ENCODE data around the gene NUP93. TPM values are rescaled to one million over a fixed set of nuclear protein-coding genes. Genes with fewer than 3 reads are reported as not detected.

Gene NUP93
- polyA plus RNA-seq, 1 experiment, result 61.2 TPM

GRCh38 chr16:56700195-56700594 is 29.7 kb upstream of the NUP93 start:
- Histone ChIP-seq H3K27me3 (ENCODE audit: control insufficient read depth, insufficient read depth, low read length) (no peaks in the 10 kb centered on the region; the same call in 1 of the 2 replicates), H3K4me3 (ENCODE audit: low read depth, low read length) (no peak overlapping the region), H3K36me3 (ENCODE audit: control insufficient read depth, insufficient read depth, low read length) (no peaks in the 10 kb centered on the region)
- POLR2A ChIA-PET, result no interaction called here
- CTCF ChIA-PET, result interaction anchor here (0.7 to 4.9 kb wide), 6 partner anchors 26 to 367 kb away, joined by 3 to 100 read pairs (median 8); no protein-coding TSS in a partner anchor
- no peak for DNase-seq (ENCODE audit: low read depth)
- TF ChIP-seq, protein P1, sequence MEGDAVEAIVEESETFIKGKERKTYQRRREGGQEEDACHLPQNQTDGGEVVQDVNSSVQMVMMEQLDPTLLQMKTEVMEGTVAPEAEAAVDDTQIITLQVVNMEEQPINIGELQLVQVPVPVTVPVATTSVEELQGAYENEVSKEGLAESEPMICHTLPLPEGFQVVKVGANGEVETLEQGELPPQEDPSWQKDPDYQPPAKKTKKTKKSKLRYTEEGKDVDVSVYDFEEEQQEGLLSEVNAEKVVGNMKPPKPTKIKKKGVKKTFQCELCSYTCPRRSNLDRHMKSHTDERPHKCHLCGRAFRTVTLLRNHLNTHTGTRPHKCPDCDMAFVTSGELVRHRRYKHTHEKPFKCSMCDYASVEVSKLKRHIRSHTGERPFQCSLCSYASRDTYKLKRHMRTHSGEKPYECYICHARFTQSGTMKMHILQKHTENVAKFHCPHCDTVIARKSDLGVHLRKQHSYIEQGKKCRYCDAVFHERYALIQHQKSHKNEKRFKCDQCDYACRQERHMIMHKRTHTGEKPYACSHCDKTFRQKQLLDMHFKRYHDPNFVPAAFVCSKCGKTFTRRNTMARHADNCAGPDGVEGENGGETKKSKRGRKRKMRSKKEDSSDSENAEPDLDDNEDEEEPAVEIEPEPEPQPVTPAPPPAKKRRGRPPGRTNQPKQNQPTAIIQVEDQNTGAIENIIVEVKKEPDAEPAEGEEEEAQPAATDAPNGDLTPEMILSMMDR (IDR thresholded peaks at IDR 0.05; ENCODE audit: insufficient read depth, low read depth, low read length), result no peak

DNA sequence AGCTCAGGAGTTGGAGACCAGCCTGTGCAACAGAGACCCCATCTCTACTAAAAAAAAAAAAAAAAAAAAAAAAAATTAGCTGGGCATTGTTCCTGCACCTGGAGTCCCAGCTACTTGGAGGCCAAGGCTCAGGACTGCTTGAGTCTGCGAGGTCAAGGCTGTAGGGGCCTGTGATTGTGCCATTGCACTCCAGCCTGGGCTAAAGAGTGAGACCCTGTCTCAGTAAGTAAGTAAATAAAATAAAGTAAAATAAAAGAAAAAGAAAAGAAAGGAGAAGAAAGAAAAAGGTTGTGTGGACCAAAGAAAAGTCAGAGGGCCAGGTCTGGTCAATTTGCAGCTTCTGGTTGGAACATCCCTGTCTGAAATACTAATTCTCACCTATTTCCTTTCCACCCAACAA is 29.3 kb upstream of the NUP93 start:
- CTCF ChIA-PET, result interaction anchor here (0.7 to 4.9 kb wide), 15 partner anchors 8 to 367 kb away, joined by 3 to 100 read pairs (median 5); no protein-coding TSS in a partner anchor
- Histone ChIP-seq H3K36me3 (ENCODE audit: control insufficient read depth, insufficient read depth, low read length) (no peaks in the 10 kb centered on the region), H3K4me3 (ENCODE audit: low read depth, low read length) (no peak overlapping the region), H3K27me3 (ENCODE audit: control insufficient read depth, insufficient read depth, low read length) (no peaks in the 10 kb centered on the region; the same call in 1 of the 2 replicates)
- TF ChIP-seq, protein P1 (IDR thresholded peaks at IDR 0.05; ENCODE audit: insufficient read depth, low read depth, low read length), result no peak
- no peak for DNase-seq (ENCODE audit: low read depth)
- POLR2A ChIA-PET, result no interaction called here

- TF ChIP-seq, protein P1 (IDR thresholded peaks at IDR 0.05; ENCODE audit: insufficient read depth, low read depth, low read length), result no peak
- POLR2A ChIA-PET, result interaction anchor here (1.2 kb wide), 1 partner anchor 76 kb away, joined by 4 read pairs; the partner anchor contains the start of gene MT1E
- no peak for DNase-seq (ENCODE audit: low read depth)
- Histone ChIP-seq H3K4me3 (ENCODE audit: low read depth, low read length) (no peak overlapping the region), H3K27me3 (ENCODE audit: control insufficient read depth, insufficient read depth, low read length) (no peaks in the 10 kb centered on the region; the same call in 1 of the 2 replicates), H3K36me3 (ENCODE audit: control insufficient read depth, insufficient read depth, low read length) (no peaks in the 10 kb centered on the region)
- CTCF ChIA-PET, result interaction anchor here (0.7 to 4.9 kb wide), 45 partner anchors 9 to 756 kb away, joined by 3 to 100 read pairs (median 4); partner anchors contain the start of genes MT1E, MT1X and MT2A
Observed at GRCh38 chr16:56701534-56701933, 28.4 kb upstream of the NUP93 start.

GRCh38 chr16:56702836-56703235 is 27.1 kb upstream of the NUP93 start:
- no peak for DNase-seq (ENCODE audit: low read depth)
- TF ChIP-seq, protein P1 (IDR thresholded peaks at IDR 0.05; ENCODE audit: insufficient read depth, low read depth, low read length), result no peak
- Histone ChIP-seq H3K36me3 (ENCODE audit: control insufficient read depth, insufficient read depth, low read length) (no peaks in the 10 kb centered on the region), H3K4me3 (ENCODE audit: low read depth, low read length) (no peak overlapping the region), H3K27me3 (ENCODE audit: control insufficient read depth, insufficient read depth, low read length) (no peaks in the 10 kb centered on the region; the same call in 1 of the 2 replicates)
- CTCF ChIA-PET, result interaction anchor here (0.7 to 4.9 kb wide), 24 partner anchors 8 to 250 kb away, joined by 3 to 100 read pairs (median 5); partner anchors contain the start of gene MT1X
- POLR2A ChIA-PET, result no interaction called here

DNA sequence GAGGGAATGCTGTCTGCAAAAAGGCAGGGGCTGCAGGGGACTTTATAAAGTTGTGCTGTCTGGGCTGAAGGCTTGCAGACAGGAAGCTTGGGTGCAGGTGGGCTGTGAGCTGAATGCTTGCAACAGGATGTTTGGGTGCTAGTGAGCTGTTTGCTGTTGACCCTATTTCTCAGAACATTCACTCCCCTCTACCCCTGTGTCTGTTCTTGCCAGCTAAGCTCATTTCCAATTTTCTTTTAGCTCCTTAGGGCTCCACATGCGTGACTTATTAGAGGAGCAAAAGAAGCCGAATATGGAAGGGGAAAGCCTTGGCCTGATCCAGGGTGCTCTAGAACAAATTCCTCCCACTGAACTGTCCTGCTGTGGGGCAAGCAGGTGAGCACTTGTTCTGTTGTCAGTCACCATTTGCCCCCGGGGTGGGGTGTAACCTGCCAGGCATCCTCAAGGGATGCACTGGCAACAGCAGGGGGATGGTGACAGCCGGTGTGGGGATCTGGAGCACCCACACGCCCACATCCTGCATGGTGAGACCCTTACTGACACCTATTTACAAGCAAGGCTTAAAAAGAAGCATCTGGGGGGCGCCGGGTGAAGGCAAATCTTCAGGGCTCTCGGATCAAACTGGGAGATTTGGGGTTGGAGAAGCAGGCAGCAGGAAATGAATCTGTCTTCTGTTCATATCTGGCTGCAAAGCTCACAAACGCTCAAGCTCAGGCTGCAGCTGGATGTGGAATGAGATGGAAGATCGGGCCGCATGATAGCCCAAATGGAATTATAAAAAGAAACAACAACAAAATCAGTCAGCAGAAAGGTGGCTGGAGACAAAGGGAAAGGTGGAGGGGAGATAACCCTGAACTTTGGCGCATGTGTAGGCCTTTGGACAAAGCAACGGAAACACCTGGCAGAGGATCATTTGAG is 21.1 kb upstream of the NUP93 start:
- Histone ChIP-seq H3K36me3 (ENCODE audit: control insufficient read depth, insufficient read depth, low read length) (no peaks in the 10 kb centered on the region), H3K27me3 (ENCODE audit: control insufficient read depth, insufficient read depth, low read length) (peaks cover 7% of the 10 kb centered on the region), H3K4me3 (ENCODE audit: low read depth, low read length) (no peak overlapping the region)
- ChIA-PET CTCF (interaction anchor here (1.1 to 3.0 kb wide), 2 partner anchors 80 to 132 kb away, joined by 5 to 16 read pairs; no protein-coding TSS in a partner anchor), POLR2A (interaction anchor here (0.6 kb wide), 1 partner anchor 101 kb away, joined by 5 read pairs; the partner anchor contains the start of gene MT2A)
- no peak for DNase-seq (ENCODE audit: low read depth)
- TF ChIP-seq, protein P1 (IDR thresholded peaks at IDR 0.05; ENCODE audit: insufficient read depth, low read depth, low read length), result no peak

Data from BJ (cell line).